Activated naive CD8-positive, alpha-beta T cell treated with anti-CD3 and anti-CD28 coated beads, Interleukin-2, amount 50 U/mL, for 16 hours (primary cell): ENCODE results near the gene RPS5.
"Not testable (repeated sequence)": the region's sequence is repeated elsewhere in the genome, so short reads cannot be mapped to it uniquely, and the experiment has no call there.

Source experiments
- DNase-seq: peaks from one replicate; pipeline ENCODE4 v3.0.0-alpha.2; 2020; ENCODE audit warnings: low read depth, low spot score

The RPS5 gene

DNA sequence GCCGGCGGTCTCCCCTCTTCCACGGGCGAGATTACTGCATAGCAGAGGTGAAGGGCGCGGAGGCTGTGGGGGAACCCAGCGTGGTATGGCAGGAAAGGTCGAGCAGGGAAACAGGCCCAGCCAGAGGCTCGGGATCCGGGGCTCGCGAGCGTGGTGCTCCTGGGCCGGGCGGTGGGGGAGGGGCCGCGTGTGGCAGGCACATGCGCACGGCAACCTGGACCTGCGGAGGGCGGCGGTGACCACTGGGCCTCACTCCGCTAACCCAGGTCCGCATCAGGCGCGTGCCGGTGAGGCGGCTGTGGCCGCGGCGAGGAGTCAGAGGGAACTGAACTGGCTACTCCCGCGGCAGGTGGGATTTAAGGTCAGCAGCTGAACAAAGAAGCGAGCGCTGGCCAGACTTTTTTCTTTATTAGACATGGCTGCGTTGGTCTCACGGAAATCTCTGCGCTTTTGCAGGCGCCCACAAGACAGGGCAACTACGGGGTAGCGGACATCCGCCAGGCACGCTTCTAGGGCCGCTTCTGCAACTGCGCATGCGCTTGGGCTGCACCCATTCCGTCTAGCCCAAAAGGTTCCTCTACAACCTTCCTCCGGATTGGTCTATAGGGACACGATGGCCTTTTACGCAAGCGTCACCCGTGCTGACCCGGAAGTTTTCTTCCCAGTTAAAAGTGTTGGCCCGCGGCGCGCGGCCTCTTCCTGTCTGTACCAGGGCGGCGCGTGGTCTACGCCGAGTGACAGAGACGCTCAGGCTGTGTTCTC is at the start of gene RPS5:
RPS5 (plus strand) TSS at position 694 of the 762 bp plus-strand sequence. CDS start 869 bp downstream, outside the sequence.
- peak; percentile 91 for DNase-seq

DNA sequence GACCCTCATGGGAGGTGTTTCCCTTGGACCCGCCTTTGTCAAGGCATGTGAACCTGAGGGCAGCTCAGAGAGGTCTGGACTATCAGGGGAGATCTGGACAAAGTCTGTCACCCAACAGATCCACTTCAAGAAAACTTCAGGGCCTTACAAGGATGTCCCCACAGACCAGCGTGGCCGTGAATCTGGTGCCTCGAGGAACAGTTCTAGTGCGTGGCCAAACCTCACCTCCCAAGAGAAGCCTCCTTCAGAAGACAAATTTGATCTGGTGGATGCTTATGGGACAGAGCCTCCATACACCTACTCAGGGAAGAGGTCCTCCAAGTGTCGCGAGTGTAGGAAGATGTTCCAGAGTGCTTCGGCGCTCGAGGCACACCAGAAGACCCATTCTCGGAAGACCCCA is 48.7 kb upstream of the RPS5 start:
- no peak for DNase-seq

DNA sequence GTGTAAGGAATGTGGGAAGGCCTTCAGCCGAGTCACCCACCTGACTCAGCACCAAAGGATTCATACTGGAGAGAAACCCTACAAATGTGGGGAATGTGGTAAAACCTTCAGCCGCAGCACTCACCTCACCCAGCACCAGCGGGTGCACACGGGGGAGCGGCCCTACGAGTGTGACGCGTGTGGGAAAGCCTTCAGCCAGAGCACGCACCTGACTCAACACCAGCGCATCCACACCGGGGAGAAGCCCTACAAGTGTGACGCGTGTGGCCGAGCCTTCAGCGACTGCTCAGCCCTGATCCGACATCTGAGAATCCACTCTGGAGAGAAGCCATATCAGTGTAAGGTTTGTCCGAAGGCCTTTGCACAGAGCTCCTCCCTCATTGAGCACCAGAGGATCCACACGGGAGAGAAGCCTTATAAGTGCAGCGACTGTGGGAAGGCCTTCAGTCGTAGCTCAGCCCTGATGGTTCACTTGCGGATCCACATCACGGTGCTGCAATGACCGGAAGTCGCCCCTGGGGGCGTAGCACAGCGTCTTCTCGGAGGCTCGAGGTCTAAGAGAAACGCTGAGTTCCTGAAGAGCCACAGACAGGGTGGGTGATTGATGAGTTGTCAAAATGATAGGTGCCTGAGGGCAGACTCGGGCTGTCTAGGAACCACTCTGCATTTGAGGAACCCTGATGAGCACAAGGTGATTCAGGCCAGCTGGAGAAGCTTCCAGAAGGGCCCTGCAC is 48.1 kb upstream of the RPS5 start:
- no peak for DNase-seq

DNA sequence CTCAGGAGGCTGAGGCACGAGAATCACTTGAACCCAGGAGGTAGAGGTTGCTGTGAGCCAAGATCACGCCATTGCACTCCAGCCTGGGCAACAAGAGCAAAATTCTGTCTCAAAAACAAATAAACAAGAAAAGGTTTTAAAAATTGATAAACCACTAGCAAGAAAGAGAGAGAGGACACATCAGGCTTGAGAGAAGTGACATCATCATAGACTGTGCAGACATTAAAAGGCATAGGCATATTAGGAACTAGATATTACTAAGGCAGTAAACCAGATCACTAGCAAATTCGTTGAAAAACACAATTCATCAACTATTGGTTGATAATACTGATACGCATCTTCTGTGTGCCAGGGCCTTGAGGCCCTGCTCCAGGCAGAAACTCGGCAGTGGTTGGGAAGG is 41.5 kb upstream of the RPS5 start:
- no peak for DNase-seq

DNA sequence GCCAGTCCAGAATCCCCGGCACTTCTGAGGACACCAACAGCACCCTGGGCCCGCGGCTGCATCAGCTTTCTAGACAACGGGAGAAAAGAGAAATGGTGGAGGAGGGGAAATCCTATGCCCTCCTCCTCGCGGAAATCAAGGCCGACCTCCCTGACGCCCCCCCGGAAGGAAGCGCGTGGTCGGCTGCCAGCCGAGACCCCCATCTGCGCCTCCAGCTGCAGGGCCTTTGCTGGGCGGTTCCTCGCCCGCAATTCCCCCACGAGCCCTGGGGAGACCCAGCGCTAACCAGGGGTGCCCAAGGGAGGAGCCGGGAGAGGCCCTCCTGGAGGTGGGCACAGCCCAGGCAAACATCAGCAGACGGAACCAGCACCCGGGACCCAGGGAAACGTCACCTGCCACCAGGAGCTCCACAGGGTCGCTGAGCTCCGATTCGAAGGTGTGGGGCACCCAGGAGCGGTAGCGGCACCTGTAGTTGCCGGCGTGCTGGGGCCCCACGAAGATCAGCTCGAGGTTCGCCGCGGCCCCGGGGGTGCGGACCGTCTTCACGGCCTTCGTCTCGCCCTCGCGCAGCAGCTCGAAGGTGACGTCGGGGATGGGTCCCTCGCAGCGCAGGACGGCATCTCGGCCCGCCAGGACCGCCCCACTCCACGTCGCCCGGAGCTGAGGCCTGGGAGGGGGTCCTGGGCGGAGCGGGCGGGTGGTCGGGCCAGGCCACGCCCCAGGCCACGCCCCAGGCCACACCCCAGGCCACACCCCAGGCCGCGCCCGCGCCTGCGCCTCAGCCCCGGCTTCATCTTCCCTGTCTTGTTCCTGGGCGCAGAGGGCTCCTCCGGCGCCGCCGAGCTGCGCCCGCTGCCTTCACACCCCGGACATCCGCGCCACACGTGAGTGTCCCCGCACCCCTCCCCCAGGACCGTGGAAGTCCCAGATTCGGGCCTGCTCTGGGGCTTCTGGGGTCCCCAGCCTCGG is 39.8 kb upstream of the RPS5 start:
- DNase-seq = peak; percentile 31

DNA sequence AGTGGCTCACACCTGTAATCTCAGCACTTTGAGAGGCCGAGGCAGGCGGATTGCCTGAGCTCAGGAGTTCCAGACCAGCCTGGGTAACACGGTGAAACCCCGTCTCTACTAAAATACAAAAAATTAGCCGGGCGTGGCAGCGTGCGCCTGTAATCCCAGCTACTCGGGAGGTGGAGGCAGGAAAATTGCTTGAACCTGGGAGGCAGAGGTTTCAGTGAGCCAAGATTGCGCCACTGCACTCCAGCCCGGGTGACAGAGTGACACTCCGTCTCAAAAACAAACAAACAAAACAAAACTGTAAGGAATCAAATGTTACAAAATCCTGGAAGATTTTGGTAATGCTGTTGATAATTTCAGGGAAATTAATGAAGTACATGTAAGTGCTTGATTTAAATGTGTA is 39.0 kb upstream of the RPS5 start:
- not testable (repeated sequence) for DNase-seq

DNA sequence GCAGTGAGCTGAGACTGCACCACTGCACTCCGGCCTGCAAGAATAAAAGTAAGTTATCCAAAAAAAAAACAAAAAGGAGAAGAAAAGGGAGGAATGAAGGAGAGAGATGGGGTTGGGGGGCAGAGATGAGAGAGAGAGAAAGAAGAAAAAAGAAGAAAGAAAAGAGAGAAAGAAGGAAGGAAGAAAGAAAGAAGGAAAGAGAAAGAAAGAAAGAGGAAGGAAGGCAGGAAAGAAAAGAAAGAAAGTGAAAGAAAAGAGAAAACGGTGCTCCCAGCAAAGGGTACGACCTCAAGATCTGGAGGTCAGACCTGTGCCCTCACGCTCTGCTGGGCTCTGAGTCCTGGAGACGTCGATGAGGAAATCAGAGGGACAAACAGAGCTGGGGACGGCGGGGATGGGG is 37.5 kb upstream of the RPS5 start:
- no peak for DNase-seq

DNA sequence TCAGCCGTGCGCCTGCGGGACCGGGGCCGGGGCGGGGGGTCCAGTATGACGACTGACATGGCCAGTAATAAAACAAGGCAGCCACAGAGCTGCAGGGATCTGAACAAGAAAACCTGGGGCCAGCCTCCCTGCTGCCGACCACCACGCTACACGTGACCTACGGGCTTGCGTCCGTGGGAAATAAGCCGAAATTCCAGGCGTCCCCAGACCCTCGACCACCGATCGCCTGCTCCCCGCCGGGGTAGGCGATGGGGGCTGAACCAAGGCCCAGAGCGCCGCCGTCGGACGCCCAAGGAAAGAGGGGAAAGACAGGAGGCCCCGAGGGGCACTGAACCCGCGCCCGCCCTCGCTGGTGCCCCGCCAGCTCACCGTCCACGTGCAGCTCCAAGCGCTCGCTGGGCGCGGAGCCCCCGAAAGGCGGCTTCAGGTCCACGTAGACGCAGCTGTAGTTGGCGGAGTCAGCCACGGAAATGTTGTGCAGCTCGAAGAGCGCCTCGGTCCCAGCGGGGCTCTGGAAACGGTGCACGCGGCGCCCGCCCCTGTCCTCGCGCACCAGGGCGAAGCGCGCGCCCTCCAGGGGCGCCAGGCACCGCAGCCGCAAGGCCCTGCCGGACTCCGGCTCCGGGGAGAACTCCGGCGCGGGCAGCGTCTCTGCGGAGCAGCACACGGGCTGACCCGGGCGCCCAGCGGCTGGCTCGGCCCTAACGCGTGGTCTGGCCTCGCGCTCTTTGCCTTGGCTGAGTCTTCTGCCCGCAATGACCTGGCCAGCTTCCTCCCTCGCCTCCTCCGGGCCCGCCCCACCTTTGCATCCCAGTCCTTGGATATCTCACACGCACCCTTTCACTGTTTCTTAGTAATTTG is 36.8 kb upstream of the RPS5 start:
- DNase-seq = no peak

DNA sequence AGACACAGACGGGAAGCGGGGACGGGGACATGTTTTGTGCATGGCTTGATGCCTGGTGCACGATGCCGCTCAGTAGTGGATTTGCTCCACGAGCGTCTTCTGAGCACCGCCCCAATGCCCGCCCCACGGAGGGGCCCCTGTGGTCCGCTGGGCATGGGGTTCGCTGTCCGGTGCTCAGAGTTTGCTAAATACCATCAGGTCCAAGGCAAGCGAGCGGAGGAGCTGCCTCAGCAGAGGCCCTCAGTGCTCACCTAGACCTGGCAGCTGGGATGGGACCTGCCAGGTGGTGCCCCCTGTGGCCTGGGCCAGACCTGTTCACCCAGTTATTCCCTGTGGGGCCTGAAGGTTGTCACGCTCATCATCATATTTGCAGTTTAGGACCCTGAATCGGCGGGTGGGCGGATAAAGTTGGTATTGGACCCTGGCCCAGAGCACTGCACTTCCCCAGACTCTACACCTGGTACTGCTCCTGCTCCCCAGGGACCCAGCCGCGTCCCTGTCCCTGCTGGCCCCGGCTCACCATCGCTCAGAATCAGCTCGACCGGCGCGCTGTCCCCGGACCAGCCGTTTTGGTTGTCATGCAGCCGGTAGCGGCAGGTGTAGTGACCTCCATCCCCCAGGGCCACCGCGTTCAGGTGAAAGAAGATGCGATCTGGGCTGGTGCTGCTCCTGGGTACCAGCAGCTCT is 36.1 kb upstream of the RPS5 start:
- DNase-seq = no peak

DNA sequence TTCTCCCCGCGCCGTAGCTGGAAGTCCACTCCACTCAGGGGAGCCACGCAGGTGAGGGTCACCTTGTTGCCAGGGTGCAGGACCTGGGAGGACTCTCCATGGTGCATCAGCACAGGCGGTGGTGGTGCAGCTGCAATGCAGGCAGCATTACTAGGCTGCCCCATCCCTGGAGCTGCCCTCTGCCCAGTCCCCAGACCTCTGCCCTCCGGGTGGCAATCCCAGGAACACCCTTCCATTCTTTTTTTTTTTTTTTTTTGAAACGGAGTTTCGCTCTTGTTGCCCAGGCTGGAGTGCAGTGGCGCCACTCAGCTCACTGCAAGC is 35.6 kb upstream of the RPS5 start:
- DNase-seq = no peak

DNA sequence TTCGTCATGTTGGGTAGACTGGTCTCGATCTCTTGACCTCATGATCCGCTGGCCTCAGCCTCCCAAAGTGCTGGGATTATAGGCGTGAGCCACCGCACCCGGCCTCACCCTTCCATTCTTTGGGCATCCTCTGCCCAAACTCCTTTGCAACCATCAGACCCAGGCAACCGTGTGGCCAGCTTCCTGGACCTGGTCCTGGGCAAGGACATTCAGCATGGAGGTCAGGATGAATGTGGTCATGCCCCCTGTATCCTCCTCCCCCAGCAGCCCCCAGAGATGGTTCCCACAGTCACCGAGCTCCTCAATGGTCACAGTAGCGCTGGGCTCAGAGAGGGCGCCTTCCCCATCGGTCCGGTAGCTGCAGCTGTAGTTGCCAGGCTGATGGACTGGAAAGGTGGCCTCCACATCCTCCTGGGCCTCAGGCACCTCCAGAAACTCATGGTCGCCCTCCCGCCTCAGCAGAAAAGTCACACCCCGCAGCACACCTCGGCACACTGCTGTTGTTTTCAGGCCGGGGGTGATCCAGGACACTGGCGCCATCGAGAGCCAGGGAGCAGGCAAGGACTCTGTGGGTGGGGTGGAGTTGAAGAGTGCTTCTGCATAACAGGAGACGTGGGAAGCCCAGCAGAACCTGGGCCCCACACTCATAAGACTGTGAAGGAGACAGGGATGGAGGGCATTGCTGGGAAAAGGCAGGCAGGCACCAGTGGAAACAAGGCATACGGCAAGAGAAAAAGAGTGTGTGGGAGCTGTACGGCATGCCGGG is 34.9 kb upstream of the RPS5 start:
- DNase-seq = no peak

DNA sequence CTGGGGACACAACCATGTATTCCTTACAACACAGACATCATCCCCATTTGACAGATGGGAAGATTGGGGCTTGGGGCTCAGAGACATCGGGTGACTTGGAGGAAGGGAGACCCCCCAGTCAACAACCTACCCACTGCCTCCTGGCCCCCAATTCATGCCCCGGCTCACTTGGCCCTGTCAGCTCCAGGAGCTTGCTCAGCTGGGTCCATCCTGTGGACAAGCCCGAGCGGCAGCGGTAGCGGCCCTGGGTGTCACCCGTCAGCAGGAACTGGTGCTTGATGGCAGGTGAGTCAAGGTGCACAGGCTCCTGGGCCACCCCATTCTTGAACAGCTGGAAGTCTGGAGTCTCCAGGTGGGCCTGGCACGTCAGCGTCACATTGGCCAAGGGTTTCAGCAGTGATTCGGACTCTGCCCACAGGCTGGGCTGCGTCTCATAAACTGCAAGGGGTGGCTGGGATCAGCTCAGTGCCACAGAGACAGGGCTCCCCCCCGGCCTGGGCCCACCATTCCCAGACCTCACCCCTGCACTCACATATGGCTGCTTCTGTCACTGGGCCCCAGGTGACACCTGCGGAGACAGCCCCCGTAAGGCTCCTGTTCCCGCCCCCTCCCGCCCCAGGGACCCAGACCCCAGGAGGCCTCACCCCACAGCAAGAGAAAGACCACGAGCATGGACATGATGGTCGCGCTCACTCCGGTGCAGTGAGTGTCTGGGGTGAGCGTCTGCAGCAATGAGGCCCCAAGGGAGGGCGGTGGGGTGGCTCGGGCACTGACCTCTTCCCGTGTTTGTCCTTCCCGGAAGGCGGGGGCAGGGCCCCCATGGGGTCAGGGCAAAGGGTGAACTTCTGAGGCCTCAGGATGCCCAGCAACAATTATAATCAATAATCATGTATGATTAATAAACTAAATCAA is 34.1 kb upstream of the RPS5 start, which contains the start of gene A1BG:
A1BG (minus strand) TSS at position 733 of the 912 bp plus-strand sequence; CDS start at position 678, 55 bp downstream.
- DNase-seq = no peak

DNA sequence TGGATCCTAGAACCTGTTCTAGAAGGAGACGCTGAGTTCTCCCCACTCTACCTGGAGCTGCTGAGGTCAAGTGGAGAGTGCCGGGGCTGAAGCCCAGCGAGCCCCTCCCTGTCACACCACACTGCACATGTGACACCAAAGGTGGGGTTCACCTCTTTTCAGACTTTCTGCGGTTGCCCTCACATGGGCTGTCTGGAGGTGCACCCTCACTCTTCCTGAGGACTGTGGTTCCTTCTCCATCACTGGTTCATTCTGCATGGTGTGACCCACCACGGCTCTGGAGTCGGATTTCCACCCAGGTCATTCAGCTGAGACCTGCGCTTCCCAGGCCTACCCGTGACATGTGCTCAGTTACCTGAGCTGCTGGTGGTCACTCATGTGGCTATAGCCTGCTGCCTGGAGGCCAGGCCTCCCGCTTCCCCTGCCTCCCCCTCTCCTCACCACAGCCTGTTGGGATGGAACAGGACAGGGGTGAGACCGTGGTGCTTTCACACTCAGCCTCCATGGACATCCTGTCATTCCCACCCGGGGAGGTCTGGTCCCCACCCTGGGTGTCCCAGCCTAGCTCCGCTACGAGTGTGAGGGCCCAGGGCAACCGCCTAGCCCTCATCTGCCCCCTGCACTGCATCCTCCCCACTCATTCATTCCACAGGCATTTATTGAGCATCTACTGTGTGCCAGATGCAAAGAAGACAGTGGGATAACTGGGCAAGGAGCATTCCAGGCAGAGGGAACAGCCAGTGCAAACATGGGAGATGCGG is 33.2 kb upstream of the RPS5 start:
- DNase-seq = no peak

DNA sequence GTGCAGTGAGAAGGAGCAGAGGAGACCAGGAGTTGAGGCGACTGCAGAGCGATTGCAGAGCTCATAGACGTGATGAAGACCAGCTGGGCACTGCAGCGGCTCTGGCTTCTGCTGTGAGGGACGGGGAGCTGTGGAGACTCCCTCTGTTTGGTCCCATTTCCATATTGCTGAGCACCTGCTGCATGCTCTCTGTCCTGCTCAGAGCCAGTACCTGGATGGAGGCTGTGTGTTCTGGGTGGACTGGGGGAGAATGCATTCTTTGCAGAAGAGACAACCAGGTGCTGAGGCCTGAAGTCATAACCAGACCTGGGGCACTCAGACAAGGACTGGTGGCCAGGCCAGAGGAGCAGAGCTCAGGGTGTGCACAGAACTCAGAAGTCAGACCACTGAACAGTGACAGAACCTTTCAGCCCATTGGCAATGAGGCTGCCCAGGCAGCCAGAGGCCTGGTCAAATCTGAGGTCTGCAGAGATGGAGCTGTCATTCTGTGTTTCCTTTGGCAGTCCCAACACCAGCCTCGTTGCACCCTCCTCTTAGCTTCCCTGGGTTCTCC is 32.5 kb upstream of the RPS5 start:
- no peak for DNase-seq

DNA sequence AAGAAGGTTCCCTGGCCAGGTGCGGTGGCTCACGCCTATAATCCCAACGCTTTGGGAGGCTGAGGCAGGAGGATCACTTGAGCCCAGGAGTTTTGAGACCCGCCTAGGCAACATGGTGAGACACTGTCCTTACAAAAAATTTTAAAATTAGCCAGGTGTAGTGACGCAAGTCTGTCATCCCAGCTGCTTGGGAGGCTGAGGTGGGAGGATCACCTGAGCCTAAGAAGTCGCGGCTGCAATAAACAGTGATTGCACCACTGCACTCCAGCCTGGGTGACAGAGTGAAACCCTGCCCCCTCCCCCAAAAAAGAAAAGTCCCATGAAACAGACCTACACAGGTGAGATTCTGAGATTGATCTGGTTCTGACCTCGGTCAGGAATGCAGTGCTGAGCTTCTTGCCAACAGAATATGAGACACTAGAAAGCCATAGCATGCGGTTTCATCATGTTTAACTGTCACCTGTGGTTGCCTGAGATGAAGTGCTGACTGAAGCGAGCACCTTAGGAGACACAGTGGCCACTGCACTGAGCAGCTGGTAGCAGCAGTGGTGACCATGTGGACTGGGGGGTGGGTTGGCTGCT is 31.8 kb upstream of the RPS5 start:
- DNase-seq = no peak

DNA sequence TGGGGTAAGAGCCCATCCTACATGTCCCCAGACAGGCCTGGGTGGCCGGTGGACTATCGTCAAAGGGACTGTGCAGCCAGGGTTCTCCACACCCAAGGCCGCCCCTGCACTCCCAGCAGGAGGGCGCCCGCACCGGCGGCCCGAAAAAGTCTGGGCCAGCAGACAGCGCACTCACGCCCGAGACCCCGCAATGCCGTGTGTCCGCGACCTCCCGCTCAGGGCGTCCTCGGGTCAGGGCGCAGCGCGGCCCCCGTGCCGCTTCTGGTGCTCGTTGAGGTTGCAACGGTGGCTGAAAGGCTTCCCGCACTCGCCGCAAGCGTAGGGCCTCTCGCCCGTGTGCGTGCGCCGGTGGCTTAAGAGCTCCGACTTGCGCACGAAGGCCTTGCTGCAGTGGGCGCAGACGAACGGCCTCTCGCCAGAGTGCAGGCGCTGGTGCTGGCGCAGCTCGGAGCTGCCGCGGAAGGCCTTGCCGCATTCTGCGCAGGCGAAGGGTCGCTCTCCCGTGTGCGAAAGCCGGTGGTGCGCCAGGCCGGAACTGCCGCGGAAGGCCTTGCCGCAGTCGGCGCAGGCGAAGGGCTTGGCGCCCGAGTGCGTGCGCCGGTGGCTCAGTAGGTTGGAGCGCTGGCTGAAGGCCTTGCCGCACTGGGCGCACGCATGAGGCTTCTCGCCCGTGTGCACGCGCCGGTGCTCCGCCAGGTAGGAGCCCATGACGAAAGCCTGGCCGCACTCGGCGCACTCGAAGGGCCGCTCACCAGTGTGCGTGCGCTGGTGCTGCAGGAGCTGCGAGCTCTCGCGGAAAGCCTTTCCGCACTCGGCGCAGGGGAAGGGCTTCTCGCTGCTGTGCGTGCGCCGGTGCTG is 30.9 kb upstream of the RPS5 start:
- no peak for DNase-seq
